DMS153 treated with DMSO at 0.1 percent for 48 hours (cell line): ENCODE data around the gene RNU1-3.
"Not testable (repeated sequence)": the region's sequence is repeated elsewhere in the genome, so short reads cannot be mapped to it uniquely, and the experiment has no call there.

Experiments
- DNase-seq: peaks from one replicate; lab custom pipeline; 2025; ENCODE audit not compliant: unreplicated experiment; lab: John Stamatoyannopoulos, UW

RNU1-3 gene

DNA sequence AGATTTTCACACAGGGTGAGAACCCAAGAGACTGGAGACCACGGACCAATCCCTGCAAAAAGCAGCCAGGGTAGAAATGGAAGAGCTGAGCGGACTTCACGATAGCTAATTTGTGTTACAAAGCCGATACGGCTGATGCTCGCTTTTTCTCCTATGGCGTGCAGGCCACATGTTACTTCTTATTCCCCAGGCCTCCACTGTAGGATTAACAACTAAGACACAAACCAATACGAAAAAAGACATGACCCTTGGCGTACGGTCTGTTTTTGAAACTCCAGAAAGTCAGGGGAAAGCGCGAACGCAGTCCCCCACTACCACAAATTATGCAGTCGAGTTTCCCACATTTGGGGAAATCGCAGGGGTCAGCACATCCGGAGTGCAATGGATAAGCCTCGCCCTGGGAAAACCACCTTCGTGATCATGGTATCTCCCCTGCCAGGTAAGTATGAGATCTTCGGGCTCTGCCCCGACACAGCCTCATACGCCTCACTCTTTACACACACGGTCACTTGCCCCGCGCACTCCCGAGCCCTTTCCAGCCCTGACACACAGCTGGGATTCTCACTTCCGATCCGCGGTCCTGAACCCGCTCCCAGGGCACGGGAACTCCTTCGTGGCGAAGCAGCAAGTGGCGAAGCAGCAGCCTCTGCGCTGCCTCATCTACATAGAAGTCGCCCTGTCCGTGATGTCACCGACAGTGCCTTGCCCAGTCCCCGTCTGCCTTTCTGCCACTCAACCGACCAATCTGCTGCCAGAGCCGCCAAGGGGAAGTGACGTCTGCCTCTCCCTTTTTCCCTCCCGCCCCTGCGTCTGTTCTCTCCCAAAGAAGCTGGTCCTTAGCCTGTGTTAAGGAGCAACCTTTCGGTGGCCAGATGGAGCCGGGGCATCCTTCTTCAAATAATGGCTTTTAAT lies at the start of gene RNU1-3:
Gene RNU1-3 (minus strand): TSS at position 447 of the 912 bp plus-strand sequence.
- not testable (repeated sequence) for DNase-seq

DNA sequence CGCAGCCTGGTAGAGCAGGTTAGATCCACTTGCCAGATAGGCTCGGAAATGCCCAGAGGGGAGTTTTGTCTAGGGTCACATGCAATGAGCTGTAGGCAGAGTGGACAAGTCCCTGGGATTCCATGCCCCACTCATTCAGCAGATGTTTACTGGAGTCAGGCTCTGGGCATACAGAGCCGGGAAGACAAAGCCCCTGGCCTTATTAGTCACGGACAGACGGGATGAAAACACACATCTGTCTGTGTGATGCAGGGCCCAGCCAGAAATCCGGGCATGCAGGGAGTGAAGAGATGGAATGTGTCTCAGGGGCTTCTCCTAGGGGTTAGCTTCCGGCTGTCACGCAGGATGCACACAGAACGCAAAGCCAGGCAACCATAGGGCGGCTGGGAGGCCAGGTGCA lies 46.7 kb upstream of the RNU1-3 start:
- DNase-seq: not testable (repeated sequence)

DNA sequence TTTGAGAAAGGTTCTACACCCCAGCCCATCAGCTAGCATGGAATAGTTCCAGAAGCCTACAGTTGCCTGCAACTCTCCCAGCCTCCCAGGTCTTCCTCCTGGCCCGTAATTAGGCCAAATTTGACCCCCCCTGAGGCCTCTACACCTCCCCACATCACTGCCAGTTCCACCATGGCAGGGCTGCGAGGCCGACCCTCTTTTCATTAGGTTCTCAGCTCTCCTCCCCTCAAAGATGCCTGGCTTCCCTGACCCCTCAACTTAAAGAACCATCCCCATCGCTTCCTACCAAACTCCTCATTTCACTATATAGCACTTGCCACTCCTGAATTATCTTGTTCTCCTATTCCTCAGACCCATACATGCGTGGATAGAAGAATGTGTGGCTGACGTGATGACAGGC lies 46.2 kb upstream of the RNU1-3 start:
- DNase-seq: not testable (repeated sequence)

DNA sequence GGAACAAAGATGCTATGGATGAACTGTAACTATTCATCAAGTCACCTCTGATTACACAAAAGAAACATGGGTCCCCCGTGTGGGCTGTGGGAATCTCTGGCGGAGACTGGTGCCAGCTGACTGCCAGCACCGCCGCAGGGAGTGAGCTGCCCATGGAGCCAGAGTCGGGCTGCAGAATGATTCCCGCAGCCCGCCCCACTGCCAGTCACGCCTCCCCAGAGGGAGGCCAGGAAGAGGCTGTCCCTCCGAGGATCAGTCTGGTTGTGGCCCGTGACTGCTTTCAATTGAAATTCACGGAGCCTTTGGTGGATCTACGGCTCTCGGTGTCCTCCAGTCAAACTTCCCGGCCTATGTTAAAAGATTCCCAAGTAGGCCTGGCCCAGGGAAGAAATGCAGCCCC lies 45.8 kb upstream of the RNU1-3 start:
- DNase-seq: not testable (repeated sequence)

DNA sequence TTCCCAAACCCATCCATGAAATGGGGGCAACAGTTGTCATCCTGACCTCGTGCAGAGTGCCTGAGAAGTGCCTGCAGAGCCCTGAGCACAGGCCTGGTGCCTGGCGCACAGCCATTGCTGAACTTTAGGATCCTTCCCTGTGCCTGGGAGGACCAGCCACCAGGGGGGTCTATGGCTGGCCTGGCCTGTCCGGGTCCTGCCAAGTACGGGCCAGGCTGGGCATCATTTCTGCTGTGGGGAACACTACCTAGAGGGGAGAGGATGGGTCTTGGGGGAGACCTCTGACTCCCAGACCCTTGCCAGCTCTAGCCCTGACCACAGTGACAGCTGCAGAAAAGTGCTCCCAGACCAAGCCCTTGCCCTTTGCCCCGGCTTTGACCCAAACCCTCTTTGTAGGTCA lies 45.4 kb upstream of the RNU1-3 start:
- DNase-seq: not testable (repeated sequence)

DNA sequence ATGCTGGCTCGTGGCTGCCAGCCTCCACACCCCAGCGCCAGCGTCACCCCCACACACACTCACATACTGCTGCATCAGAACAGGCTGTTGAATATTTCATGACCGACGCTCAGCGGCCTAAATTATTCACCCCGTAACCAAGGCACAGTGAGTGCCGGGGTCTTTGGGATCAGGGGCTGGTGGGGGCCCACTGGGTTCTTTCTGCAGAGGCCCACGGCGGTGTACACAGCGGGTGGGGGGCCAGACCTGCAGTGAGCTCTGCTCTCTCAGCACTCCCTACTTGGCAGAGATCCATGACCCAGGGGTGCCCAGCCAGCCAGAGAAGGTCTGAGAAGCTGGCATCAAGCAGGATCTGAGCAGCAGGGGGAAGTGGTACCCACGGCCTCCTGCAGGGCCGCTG lies 43.9 kb upstream of the RNU1-3 start:
- DNase-seq: not testable (repeated sequence)

DNA sequence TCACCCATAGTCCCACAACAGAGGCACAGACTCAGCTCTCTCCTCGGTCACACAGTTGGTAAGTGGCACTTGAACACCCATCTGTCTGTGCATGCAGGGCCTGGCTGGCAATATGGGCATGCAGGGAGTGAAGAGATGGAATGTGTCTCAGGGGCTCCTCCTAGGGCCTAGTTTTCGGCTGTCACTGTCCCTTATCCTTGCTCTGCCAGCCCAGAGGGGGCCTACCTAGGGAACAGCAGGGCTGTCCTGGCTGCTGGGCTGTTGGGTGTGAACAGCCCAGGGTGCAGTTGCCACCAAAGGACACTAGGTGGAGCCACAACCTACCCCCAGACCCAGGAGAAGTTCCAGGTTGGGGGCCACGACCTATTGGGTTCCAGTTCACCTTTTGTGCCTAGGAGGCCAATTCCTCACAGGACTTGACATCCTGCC lies 42.9 kb upstream of the RNU1-3 start:
- not testable (repeated sequence) for DNase-seq

DNA sequence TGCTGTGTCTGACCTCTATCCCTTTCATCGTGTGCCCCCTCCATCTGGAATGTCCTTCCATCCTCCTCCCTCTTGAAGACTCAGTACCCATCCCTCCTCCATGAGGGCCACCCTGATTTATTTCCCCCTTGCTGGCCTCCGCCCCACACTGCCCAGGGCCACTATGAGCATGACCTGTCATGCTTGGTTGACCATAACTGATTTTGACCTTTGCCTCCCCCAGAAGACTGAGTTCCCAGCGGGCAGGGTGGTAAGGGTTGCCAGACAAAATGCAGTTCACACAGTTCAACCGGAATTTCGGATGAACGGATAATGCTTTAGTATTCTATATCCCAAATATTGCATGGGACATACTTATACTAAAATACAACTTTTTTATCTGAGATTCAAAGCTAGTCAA lies 42.0 kb upstream of the RNU1-3 start:
- not testable (repeated sequence) for DNase-seq

DNA sequence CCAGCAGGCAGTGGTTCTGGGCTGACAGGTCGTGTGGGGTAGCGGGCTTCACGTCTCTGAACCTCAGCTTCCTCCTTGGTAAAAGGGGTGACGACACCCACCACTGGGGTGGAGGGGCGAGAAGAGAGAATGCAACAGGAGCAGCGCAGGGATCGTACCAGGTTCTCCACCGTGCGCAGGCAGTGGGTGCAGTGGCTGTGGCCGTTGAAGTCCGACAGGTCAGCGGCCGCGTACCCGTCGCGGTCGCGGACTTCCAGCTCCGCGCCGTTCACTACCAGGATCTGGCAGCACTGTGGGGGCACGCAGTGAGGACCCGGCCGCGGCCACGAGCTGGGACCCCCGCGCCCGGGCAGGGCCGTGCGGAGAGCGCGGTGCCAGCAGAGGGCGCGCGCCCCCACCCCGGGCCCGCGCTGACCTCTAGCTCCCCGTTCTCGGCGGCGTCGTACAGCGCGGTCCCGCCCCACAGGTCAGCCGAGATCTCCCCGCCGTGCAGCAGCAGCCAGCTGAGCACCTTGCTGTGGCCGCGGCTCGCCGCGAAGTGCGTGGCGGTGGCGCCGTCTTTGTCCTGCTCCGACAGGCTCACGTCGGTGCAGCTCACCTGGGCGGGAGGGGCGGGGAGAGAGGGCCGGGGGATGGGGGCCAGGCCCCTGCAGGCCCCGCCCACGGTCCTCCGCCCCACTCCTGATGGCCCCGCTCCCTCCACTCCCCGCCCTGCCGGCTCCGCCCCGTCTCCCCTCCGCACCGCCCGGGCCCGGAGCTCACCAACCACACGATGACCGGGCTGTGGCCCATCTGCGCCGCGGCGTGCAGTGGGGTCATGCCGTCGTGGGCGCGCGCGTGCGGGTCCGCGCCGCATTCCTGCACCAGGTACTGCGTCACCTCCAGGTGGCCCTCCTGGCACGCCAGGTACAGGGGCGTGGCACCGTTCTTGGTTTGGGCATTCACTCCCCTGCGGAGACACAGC lies 40.7 kb upstream of the RNU1-3 start:
- DNase-seq: not testable (repeated sequence)

DNA sequence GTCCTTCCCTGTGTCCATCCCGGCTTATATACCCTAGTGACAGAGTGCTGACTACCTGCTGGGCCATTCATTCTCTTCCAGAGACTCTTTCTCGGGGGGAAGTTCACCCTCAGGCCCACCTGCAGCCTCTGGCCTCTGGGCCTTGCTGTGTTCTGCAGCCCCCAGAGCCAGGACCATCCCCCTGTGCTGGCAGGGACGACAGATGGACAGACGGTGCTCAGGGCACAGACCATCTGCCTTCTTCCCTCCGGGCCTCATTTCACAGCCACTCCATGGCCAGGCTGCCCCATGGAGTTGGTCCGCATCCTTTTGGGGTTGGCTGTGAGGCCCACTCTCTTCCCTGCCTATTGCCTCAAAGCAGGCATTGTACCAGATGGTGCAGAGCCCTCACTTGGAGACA lies 39.6 kb upstream of the RNU1-3 start:
- not testable (repeated sequence) for DNase-seq

DNA sequence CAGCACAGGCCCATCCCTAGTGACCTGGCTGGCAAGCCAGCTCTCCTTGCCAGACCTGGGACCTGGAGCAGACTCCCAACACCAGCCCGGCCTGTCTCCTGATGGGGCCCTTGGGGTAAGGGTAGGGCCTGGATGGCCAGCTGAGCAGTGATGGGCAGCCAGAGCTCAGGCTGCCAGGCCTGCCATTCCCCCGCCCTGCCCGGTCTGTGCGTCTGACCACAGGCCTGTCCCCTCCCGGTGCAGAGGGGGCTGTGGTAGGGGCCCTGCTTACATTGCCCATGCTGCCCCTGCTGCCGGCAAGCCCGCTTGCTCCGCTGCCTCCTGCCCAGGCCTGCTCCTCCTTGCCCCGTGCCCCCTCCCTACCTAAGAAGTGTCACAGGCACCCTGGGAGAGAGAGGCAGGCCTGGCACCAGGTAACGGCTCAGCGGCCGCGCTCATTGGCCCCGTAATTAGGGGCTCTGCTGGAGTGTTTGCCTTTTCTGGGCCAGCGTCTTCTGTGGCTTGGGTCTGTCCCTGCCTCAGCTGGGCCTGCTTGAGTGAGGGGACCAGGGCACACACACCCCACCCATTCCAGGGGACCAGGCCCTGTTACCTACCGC lies 37.9 kb upstream of the RNU1-3 start:
- DNase-seq: not testable (repeated sequence)

DNA sequence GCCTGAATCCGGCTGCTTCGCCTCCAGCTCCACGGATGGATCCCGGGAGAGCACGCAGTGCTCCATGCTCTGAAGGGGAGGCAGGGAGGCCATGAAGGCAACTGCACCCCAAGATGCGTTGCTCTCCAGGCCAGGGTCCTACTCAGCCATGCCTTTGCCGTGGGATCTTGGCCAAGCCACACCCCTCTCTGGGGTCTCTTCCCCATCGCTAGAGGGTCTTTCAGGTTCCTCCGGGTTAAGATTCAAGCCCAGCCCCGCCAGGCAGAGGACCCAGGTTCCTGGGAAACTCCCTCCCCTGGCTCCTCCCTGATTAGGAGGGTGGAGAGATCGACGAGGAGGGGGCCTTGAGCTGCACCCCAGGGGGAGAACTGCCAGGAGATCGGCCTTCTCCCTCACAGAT lies 37.3 kb upstream of the RNU1-3 start:
- DNase-seq: not testable (repeated sequence)

DNA sequence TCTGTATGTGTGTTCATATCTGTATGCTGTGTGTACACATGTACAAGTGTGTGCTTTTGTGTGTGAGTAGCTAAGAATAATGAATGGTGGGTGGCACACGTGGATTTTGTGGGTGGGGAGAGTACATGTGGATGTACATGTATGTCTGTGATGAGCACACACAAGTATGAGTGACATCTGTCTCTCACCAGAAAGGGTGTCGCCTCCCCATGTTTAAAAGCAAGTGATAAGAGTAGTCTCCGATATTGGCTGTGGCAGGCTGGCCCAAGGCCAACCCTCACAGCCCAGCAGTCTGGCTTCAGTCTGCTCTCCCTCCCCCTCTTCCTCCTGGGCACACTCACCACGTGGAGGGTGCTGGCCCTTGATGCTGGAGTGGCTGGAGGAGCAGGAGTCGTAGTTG lies 36.9 kb upstream of the RNU1-3 start:
- not testable (repeated sequence) for DNase-seq

DNA sequence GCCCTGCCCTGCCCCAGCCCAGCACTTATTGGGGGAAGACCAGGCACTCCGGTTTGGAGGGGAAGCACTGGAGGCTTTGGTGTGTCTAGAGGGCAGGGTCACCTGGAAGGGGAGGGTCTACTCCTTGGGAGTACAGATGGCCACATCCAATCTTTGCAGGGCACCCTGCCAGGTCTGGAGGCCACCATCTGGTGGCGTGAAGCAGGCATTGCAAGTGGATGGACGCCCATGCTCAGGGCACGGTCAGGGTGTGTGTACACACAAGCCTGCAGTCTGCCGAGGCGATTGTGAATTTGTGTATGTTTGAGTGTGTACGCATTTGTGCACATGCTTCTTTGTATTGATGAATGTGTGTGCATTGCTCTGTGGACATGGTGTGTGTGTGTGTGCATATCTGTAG lies 36.4 kb upstream of the RNU1-3 start:
- DNase-seq: not testable (repeated sequence)

DNA sequence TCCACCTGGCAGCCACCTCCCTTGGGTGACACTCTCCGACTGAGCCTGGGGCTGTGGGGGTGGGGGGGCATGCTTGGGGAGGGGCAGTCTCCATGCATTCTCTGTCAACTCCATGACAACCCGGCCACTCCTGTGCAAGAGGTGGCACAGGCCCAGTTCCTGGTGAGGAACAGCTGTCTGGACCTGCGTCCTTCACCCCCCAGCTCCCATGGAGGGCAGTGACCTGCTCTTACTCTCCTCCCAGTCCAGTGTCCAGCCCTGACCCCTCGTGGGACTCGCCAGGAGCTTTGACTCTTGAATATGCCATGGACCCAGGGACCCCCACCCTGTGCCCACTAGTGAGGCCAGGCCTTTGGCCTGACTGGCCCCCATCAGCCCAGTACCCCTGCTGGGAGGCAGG lies 35.5 kb upstream of the RNU1-3 start:
- not testable (repeated sequence) for DNase-seq

DNA sequence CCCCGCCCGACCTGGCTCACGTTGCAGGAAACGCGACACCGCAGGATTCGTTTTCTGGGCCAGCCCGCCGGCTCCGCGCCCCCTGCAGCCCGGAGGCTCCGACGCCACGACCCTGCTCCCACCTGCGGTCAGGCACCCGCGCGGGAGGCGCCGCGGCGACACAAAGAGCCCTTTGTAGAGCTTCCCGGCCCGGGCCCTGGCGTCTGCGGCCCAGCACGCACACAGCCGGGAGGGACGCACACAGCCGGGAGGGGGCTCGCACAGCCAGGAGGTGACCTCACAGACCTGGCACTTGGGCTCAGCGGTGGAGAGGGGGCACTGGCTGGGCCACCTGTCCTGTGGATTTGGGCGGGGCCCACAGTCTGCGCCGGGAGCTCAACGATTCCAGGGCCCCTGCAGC lies 34.4 kb upstream of the RNU1-3 start:
- DNase-seq: not testable (repeated sequence)

DNA sequence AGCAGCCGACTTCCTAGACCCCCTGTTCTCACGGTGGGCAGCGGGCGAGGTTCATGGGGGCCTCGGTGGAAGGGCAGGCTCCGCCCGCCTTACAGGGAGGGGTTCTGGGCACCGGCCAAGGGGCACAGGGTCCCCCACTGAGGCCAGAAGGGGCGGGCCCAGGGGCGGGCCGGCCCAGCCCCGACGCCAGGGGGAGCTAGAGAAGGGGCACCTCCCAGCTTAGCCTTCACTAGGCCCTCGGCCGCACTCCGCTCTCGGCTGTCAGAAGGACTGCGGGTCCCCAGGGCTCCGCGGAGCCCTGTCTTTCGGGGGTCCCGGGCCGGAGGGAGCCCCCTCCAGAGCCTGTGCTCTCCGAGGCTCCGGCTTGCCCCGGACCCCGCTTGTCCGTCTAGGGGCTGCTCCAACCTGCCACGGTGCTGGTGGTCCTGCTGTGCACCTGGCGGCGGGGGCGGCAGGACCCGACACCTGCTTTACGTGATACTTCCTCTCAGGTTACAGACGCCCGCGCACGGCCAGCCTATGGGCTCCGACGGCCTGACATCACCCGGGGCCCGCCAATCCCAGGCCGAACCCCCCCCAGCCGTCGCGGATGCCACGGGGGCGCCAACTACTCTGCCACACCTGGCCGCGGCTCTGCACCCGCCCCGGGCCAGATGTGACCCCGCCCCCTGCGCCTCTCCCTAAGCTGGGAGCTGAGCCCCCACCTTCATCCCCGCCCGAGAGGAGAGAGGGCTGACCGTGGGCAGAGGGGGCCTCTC lies 33.6 kb upstream of the RNU1-3 start:
- not testable (repeated sequence) for DNase-seq

DNA sequence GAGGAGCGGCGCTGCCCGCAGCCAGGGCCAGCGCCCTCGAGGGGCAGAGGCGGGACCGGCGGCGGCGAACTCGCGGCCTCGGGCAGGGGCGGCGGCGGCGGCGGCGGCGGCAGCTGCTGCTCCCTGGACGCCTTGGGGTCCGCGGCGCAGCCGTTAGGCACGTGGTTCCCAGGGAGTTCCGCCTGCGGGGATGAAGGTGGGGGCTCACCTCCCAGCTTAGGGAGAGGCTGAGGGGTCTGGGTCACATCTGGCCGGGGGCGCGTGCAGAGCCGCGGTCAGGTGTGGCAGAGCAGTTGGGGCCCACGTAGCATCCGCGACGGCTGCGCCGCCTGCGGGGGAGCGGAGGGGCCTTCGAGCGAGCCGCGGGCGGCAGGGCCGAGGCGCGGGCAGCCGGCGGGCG lies 32.7 kb upstream of the RNU1-3 start:
- not testable (repeated sequence) for DNase-seq

DNA sequence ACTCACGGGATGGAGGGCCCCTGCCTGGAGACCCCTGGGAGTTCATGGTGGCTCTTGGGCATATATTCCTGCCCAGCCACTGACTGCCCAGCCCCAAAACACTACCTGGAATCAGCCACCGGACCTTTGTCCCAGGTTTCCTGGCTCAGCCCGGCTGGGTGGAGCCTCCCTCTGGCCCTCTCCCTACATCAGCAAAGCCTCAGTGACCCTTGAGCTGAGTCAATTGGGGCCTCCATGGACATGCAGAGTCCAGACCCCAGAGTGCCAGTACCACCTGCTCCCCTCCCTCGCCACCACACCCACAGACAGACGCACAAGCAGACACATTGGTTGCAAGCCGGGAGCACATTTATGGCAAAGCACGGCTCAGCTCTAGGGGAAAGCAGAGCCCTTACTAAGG lies 30.4 kb upstream of the RNU1-3 start:
- DNase-seq: not testable (repeated sequence)

DNA sequence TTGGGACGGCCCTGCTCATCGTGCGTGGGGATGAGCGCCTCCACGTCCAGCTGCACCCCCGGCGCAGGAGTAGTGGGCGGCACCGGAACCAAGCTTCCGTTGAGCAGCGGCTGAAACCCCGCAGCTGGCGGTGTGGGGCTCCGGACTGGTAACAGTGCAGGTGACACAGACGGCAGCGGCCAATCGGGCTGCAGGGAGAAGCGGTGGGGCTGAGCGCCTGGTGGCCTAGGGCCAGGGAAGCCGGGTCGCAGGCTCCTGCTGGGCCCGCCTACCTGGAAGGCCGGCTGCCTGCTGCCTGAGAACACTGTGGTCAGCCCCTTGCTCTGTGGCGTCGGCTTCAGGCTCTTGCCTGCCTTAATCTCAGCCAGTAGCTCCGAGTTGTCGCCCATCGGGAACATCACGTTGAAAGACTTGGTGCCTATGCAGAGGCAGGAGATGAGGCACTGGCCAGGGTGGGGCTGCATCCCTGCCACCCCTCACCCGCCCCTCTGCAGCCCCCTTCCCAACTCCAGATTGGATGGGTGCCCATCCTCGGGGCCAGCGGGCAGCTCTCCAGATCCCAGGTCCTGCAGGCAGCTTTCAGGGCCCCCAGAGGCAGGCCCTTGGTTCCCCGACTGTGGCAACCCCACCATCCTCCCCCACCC lies 29.9 kb upstream of the RNU1-3 start:
- DNase-seq: not testable (repeated sequence)
